NCI-H1930 (cell line): Measurements from ENCODE around the gene BCAR3.
"Not testable (repeated sequence)": the region's sequence is repeated elsewhere in the genome, so short reads cannot be mapped to it uniquely, and the experiment has no call there.

ENCODE experiments used
- DNase-seq, 2 experiments: peaks; one replicate each; lab custom pipeline; 2025; lab: John Stamatoyannopoulos, UW

The BCAR3 gene

GRCh38 chr1:93705892-93706500 is 24.4 kb upstream of the BCAR3 start:
- no peak for DNase-seq

- DNase-seq: no peak
Measured at GRCh38 chr1:93704052-93704451, 22.4 kb upstream of the BCAR3 start.

GRCh38 chr1:93703643-93704042 is 22.0 kb upstream of the BCAR3 start:
- DNase-seq: no peak

DNA sequence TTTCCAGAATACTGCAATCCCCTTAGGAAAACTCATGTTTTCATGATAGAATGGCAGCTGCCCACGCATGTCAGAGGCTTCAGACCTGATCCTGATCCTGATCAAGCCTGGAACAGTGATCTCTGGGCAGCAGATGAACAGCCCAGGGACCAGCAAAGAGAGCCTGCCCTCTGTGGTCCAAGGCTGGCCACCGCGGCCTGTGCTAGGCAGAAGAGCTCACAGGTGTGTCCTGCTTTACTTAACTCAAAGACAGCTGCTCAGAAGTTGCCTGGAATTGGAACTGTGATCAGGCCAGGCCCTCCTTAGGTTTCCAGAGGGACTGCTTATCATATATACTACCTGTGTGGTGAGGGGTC is 21.2 kb upstream of the BCAR3 start:
- DNase-seq: no peak

- DNase-seq: no peak
Measured at GRCh38 chr1:93702111-93702827, 20.6 kb upstream of the BCAR3 start.

- no peak for DNase-seq
Measured at GRCh38 chr1:93701629-93702028, 20.0 kb upstream of the BCAR3 start.

DNA sequence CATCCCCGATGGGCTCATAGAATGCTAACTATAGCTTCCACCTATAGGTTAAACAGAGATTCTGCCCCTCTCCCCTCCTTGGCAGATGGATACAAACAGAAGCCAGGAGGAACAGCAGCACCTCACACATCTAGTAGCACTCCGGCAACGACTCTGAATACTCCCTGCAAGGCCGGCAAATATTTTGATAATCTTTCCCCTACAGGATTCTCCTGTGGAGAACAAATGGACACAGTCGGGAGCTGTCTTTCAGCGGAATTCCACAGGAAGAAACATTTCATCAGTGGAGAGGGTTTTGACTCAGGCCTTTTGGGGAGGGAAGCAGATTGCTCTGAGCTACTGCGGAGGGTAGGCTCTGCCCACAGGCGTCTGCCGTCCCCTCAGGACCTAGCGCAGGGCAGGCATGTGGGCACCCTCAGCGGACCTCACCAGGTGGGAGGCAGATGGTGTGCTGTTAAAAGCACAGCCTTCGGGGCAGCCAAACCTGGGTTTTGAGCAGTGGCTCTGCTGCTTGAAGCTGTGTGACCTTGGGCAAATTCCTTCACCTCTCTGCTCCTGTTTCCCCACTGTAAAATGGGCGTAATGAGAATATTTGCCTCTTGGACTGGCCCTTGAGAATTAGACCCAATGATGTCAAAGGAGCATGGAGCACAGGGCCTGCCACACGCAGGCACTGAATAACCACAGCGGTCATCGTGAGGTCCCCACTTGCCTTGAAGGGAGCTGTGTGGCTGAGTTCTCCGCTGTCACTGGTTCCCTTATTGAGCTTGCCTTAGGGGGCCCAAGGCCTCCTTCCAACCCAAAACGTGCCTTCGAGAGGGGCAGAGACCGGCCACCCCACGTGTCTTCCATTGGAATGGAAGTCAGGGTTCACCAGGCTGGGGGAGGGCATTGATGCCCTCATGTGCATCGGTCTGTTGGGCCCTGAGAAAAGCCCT is 19.2 kb upstream of the BCAR3 start:
- no peak for DNase-seq

- no peak for DNase-seq
Measured at GRCh38 chr1:93699503-93700168, 18.0 kb upstream of the BCAR3 start.

DNA sequence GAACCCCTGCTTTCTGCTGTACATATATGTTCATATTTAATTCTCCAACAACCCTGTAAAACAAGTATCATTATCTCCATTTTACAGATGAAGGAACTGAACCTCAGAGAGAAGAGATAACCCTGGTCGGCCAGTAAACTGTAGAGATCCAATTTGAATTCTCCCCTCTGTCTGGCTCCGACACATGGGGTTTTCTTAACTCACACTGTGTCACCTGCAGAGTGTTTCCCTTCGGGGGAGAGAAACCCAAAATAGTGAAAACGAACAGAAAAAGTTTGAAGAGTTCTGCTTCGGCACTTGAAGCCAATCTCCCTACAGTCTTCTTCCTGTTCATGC is 17.4 kb upstream of the BCAR3 start:
- DNase-seq: no peak

GRCh38 chr1:93698329-93699048 is 16.9 kb upstream of the BCAR3 start:
- DNase-seq: no peak

DNA sequence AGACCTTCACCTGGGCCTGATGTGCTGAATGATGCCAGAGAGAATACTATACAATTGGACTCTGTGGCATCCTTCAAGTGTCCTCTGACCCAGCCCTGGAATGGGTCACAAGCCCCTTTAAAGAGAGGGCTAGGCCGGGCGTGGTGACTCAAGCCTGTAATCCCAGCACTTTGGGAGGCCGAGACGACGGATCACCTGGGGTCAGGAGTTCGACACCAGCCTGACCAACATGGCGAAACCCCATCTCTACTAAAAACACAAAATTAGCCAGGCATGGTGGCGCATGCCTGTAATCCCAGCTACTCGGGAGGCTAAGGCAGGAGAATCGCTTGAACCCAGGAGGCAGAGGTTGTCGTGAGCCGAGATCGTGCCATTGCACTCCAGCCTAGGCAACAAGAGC is 15.9 kb upstream of the BCAR3 start:
- DNase-seq: not testable (repeated sequence)

GRCh38 chr1:93695411-93696005 is 13.9 kb upstream of the BCAR3 start:
- no peak for DNase-seq

- no peak for DNase-seq
Measured at GRCh38 chr1:93694819-93695218, 13.2 kb upstream of the BCAR3 start.

- DNase-seq: no peak
Measured at GRCh38 chr1:93694039-93694438, 12.4 kb upstream of the BCAR3 start.

GRCh38 chr1:93692983-93693591 is 11.4 kb upstream of the BCAR3 start:
- no peak for DNase-seq

DNA sequence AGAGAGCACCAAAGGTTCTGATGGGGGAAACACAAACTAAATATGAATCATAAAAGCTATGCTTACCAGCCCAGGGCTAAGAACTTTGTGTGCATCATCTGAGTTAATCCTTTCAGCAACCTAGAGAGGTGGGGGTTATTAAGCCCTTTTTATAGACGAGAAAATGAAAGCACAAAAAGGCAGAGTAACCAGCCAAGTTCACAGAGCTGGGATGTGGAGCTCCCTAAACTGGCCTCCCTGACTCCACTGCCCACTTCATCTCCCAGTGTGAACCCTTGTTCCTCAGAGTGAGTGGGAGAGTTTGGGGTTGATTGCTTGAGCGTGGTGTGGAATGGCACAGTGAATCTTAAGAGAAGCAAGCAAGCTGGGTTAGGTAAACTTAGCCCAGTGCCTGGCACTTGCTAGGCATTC is 10.8 kb upstream of the BCAR3 start:
- DNase-seq: no peak

- no peak for DNase-seq
Measured at GRCh38 chr1:93692026-93692425, 10.4 kb upstream of the BCAR3 start.

- DNase-seq: no peak
Measured at GRCh38 chr1:93690921-93691789, 9.5 kb upstream of the BCAR3 start.

- DNase-seq: no peak
Measured at GRCh38 chr1:93690341-93690740, 8.7 kb upstream of the BCAR3 start.
